ENCODE data around the gene FARS2.

Gene FARS2

GRCh38 chr6:5280920-5281319 lies 19.6 kb downstream of the FARS2 start:
- H4K20me1 ChIP-seq: peaks cover 19% of the 10 kb centered on the region; the same call in 1 of the 2 replicates
- no peaks in the 10 kb centered on the region for H3K9me3 ChIP-seq
- no peak overlapping the region for H3K27ac ChIP-seq
- H3K36me3 ChIP-seq: peaks cover 4% of the 10 kb centered on the region; the same call in 1 of the 2 replicates
- H3K9ac ChIP-seq: no peak overlapping the region
- H3K4me3 ChIP-seq: no peak overlapping the region
- H3K27me3 ChIP-seq: no peaks in the 10 kb centered on the region
- H3K4me2 ChIP-seq: no peak overlapping the region
- peaks cover 12% of the 10 kb centered on the region for H3K4me1 ChIP-seq
- TF ChIP-seq Cebpa-rat (IDR thresholded peaks at IDR 0.05): no peak

- Histone ChIP-seq H3K27me3 (no peaks in the 10 kb centered on the region), H4K20me1 (peaks cover 24% of the 10 kb centered on the region; the same call in 1 of the 2 replicates), H3K4me3 (no peak overlapping the region), H3K9me3 (no peaks in the 10 kb centered on the region), H3K4me2 (no peak overlapping the region), H3K4me1 (peaks cover 12% of the 10 kb centered on the region), H3K36me3 (peaks cover 4% of the 10 kb centered on the region; the same call in 1 of the 2 replicates), H3K9ac (no peak overlapping the region), H3K27ac (no peak overlapping the region)
- no peak for TF ChIP-seq Cebpa-rat (IDR thresholded peaks at IDR 0.05)
Measured at GRCh38 chr6:5282191-5282623, 20.9 kb downstream of the FARS2 start.

GRCh38 chr6:5285081-5285480 lies 23.8 kb downstream of the FARS2 start:
- H3K27ac ChIP-seq: no peak overlapping the region
- H3K9ac ChIP-seq: no peak overlapping the region
- peaks cover 6% of the 10 kb centered on the region for H3K4me1 ChIP-seq
- H3K9me3 ChIP-seq: no peaks in the 10 kb centered on the region
- peaks cover 28% of the 10 kb centered on the region; the same call in 1 of the 2 replicates for H4K20me1 ChIP-seq
- no peak overlapping the region for H3K4me3 ChIP-seq
- H3K36me3 ChIP-seq: no peaks in the 10 kb centered on the region; the same call in 1 of the 2 replicates
- H3K4me2 ChIP-seq: no peak overlapping the region
- H3K27me3 ChIP-seq: no peaks in the 10 kb centered on the region
- no peak for TF ChIP-seq Cebpa-rat (IDR thresholded peaks at IDR 0.05)

GRCh38 chr6:5285526-5285925 lies 24.2 kb downstream of the FARS2 start:
- H3K36me3 ChIP-seq: no peaks in the 10 kb centered on the region; the same call in 1 of the 2 replicates
- peaks cover 11% of the 10 kb centered on the region for H3K4me1 ChIP-seq
- H3K27me3 ChIP-seq: no peaks in the 10 kb centered on the region
- H3K27ac ChIP-seq: no peak overlapping the region
- no peak for TF ChIP-seq Cebpa-rat (IDR thresholded peaks at IDR 0.05)
- H4K20me1 ChIP-seq: peaks cover 28% of the 10 kb centered on the region; the same call in 1 of the 2 replicates
- H3K4me2 ChIP-seq: no peak overlapping the region
- H3K9ac ChIP-seq: no peak overlapping the region
- no peak overlapping the region for H3K4me3 ChIP-seq
- no peaks in the 10 kb centered on the region for H3K9me3 ChIP-seq

GRCh38 chr6:5286780-5287179 lies 25.5 kb downstream of the FARS2 start:
- no peak overlapping the region for H3K9ac ChIP-seq
- peaks cover 15% of the 10 kb centered on the region for H3K4me1 ChIP-seq
- no peaks in the 10 kb centered on the region; the same call in 1 of the 2 replicates for H3K36me3 ChIP-seq
- no peak overlapping the region for H3K4me3 ChIP-seq
- H3K4me2 ChIP-seq: no peak overlapping the region
- no peak for TF ChIP-seq Cebpa-rat (IDR thresholded peaks at IDR 0.05)
- no peaks in the 10 kb centered on the region for H3K9me3 ChIP-seq
- no peak overlapping the region for H3K27ac ChIP-seq
- H3K27me3 ChIP-seq: no peaks in the 10 kb centered on the region
- peaks cover 28% of the 10 kb centered on the region; the same call in 1 of the 2 replicates for H4K20me1 ChIP-seq

GRCh38 chr6:5287205-5287965 lies 26.1 kb downstream of the FARS2 start:
- H4K20me1 ChIP-seq: peaks cover 24% of the 10 kb centered on the region; the same call in 1 of the 2 replicates
- no peak for TF ChIP-seq Cebpa-rat (IDR thresholded peaks at IDR 0.05)
- H3K27me3 ChIP-seq: no peaks in the 10 kb centered on the region
- no peaks in the 10 kb centered on the region; the same call in 1 of the 2 replicates for H3K9me3 ChIP-seq
- H3K9ac ChIP-seq: no peak overlapping the region
- no peak overlapping the region for H3K27ac ChIP-seq
- H3K4me2 ChIP-seq: no peak overlapping the region
- H3K4me3 ChIP-seq: no peak overlapping the region
- peaks cover 15% of the 10 kb centered on the region for H3K4me1 ChIP-seq
- H3K36me3 ChIP-seq: no peaks in the 10 kb centered on the region; the same call in 1 of the 2 replicates

GRCh38 chr6:5287966-5288297 lies 26.6 kb downstream of the FARS2 start:
- 0 out of 2 replicates have a peak, but pooled peaks cover 19% of the 10 kb centered on the region for H4K20me1 ChIP-seq
- no peak overlapping the region for H3K4me2 ChIP-seq
- H3K36me3 ChIP-seq: no peaks in the 10 kb centered on the region; the same call in 1 of the 2 replicates
- H3K4me1 ChIP-seq: peaks cover 15% of the 10 kb centered on the region
- no peak for TF ChIP-seq Cebpa-rat (IDR thresholded peaks at IDR 0.05)
- H3K27me3 ChIP-seq: no peaks in the 10 kb centered on the region
- no peak overlapping the region for H3K9ac ChIP-seq
- no peak overlapping the region for H3K27ac ChIP-seq
- no peak overlapping the region for H3K4me3 ChIP-seq
- no peaks in the 10 kb centered on the region; the same call in 1 of the 2 replicates for H3K9me3 ChIP-seq

GRCh38 chr6:5290097-5290496 lies 28.8 kb downstream of the FARS2 start:
- no peak for TF ChIP-seq Cebpa-rat (IDR thresholded peaks at IDR 0.05)

GRCh38 chr6:5290500-5290899 lies 29.2 kb downstream of the FARS2 start:
- Histone ChIP-seq H3K36me3 (no peaks in the 10 kb centered on the region), H3K4me2 (peak overlapping the region; percentile 60), H3K9ac (no peak overlapping the region), H3K27ac (no peak overlapping the region), H3K4me3 (no peak overlapping the region), H3K27me3 (no peaks in the 10 kb centered on the region), H4K20me1 (0 out of 2 replicates have a peak, but pooled peaks cover 9% of the 10 kb centered on the region), H3K4me1 (peaks cover 36% of the 10 kb centered on the region), H3K9me3 (no peaks in the 10 kb centered on the region; the same call in 1 of the 2 replicates)
- TF ChIP-seq Cebpa-rat (IDR thresholded peaks at IDR 0.05): no peak

More at GRCh38 chr6:5290097-5290496, 28.8 kb downstream of the FARS2 start:
- H3K9me3 ChIP-seq: no peaks in the 10 kb centered on the region; the same call in 1 of the 2 replicates
- H4K20me1 ChIP-seq: 0 out of 2 replicates have a peak, but pooled peaks cover 11% of the 10 kb centered on the region
- no peak overlapping the region for H3K27ac ChIP-seq
- H3K4me1 ChIP-seq: peaks cover 36% of the 10 kb centered on the region
- no peaks in the 10 kb centered on the region for H3K27me3 ChIP-seq
- peak overlapping the region; percentile 60 for H3K4me2 ChIP-seq
- no peak overlapping the region for H3K9ac ChIP-seq
- no peaks in the 10 kb centered on the region; the same call in 1 of the 2 replicates for H3K36me3 ChIP-seq
- no peak overlapping the region for H3K4me3 ChIP-seq

- 0 out of 2 replicates have a peak, but pooled peaks cover 5% of the 10 kb centered on the region for H4K20me1 ChIP-seq
- no peak overlapping the region for H3K4me3 ChIP-seq
- H3K27me3 ChIP-seq: no peaks in the 10 kb centered on the region
- peaks cover 36% of the 10 kb centered on the region for H3K4me1 ChIP-seq
- TF ChIP-seq Cebpa-rat (IDR thresholded peaks at IDR 0.05): no peak
- H3K9me3 ChIP-seq: no peaks in the 10 kb centered on the region; the same call in 1 of the 2 replicates
- no peaks in the 10 kb centered on the region for H3K36me3 ChIP-seq
- H3K9ac ChIP-seq: no peak overlapping the region
- no peak overlapping the region for H3K27ac ChIP-seq
- H3K4me2 ChIP-seq: no peak overlapping the region
Measured at GRCh38 chr6:5292154-5292553, 30.8 kb downstream of the FARS2 start.

Measured in BLaER1 (cell line).